HepG2 (cell line): ENCODE results near the gene VTN. TPM values are rescaled to one million over a fixed set of nuclear protein-coding genes. Genes with fewer than 3 reads are reported as not detected.
A peak's percentile ranks its signal among the peaks of the same experiment; 100 is the strongest.

Experiments used
- FIP1L1 ChIP-seq: fragments of 200-400 bp; formaldehyde crosslinking; IDR thresholded peaks from 2 replicates; pipeline ENCODE4 v1.6.1; 2018; ENCODE audit warnings: low read depth, mild to moderate bottlenecking, low read length, moderate library complexity, borderline replicate concordance; ENCODE audit not compliant: insufficient read depth
- GZF1 ChIP-seq: sonication (generic); formaldehyde crosslinking; IDR thresholded peaks from 2 replicates; pipeline ENCODE4 v1.5.1; 2020; ENCODE audit warnings: mild to moderate bottlenecking, missing genetic modification reagents
- KLF16 ChIP-seq, 2 experiments: sonication (generic) in 1 of 2; formaldehyde crosslinking in 1 of 2; IDR thresholded peaks; 2 replicates each; pipeline versions ENCODE4 v1.6.1 to v1.8.0; 2016 to 2023; ENCODE audit warnings: missing genetic modification reagents in 2 of 2, missing compliant biosample characterization in 1 of 2
- KLF9 ChIP-seq: IDR thresholded peaks from 2 replicates; pipeline ENCODE4 v1.6.1; 2016; ENCODE audit warnings: low read depth
- NFIC ChIP-seq: IDR thresholded peaks from 2 replicates; pipeline ENCODE4 v1.6.1; 2012; ENCODE audit warnings: mild to moderate bottlenecking, low read length, inconsistent platforms
- TCF7L2 ChIP-seq: IDR thresholded peaks from 2 replicates; pipeline ENCODE4 v1.6.1; 2011; ENCODE audit warnings: mild to moderate bottlenecking, low read depth, low read length, moderate library complexity
- ZNF138 ChIP-seq: sonication (generic); formaldehyde crosslinking; IDR thresholded peaks from 2 replicates; pipeline ENCODE4 v1.5.0; 2020; ENCODE audit warnings: mild to moderate bottlenecking, low read depth, missing genetic modification reagents
- ZNF282 ChIP-seq: fragments of 450-650 bp; IDR thresholded peaks from 2 replicates; pipeline ENCODE4 v1.6.1; 2018; ENCODE audit not compliant: partially characterized antibody
- ZNF292 ChIP-seq: sonication (generic); formaldehyde crosslinking; IDR thresholded peaks from 2 replicates; pipeline ENCODE4 v1.8.1; 2022; ENCODE audit warnings: mild to moderate bottlenecking, low read depth, missing genetic modification reagents, borderline replicate concordance
- ZNF432 ChIP-seq: sonication (generic); formaldehyde crosslinking; IDR thresholded peaks from 2 replicates; pipeline ENCODE4 v1.5.0; 2020; ENCODE audit warnings: missing genetic modification reagents, mild to moderate bottlenecking, borderline replicate concordance
- ZNF451 ChIP-seq: sonication (generic); formaldehyde crosslinking; IDR thresholded peaks from 2 replicates; pipeline ENCODE4 v1.5.0; 2020; ENCODE audit warnings: mild to moderate bottlenecking, missing genetic modification reagents
- ZNF577 ChIP-seq: sonication (generic); formaldehyde crosslinking; IDR thresholded peaks from 2 replicates; pipeline ENCODE4 v1.4.0; 2020; ENCODE audit warnings: mild to moderate bottlenecking, low read depth, missing genetic modification reagents, borderline replicate concordance
- ZNF619 ChIP-seq: sonication (generic); formaldehyde crosslinking; IDR thresholded peaks from 2 replicates; pipeline ENCODE4 v1.4.0; 2020; ENCODE audit warnings: mild to moderate bottlenecking, missing genetic modification reagents
- ZNF737 ChIP-seq: sonication (generic); formaldehyde crosslinking; IDR thresholded peaks from 2 replicates; pipeline ENCODE4 v1.5.0; 2020; ENCODE audit warnings: missing genetic modification reagents, mild to moderate bottlenecking, borderline replicate concordance
- ZSCAN9 ChIP-seq: IDR thresholded peaks from 2 replicates; pipeline ENCODE4 v1.6.1; 2016; ENCODE audit warnings: borderline replicate concordance
- polyA plus RNA-seq, 8 experiments: library from polyadenylated mRNA; depleted of rRNA in 3 of 8; stranded (reverse) in 7 of 8; unstranded in 1 of 8; fragments of >200 nt; fragmentation: Illumina TruSeq in 4 of 8; extraction: Trizol in 4 of 8; gene quantifications; 2 replicates each; pipeline versions ENCODE4 v1.2.1 to v1.2.3, GENCODE V29; 2011 to 2016; ENCODE audit warnings: low read depth in 4 of 8, missing spikeins in 1 of 8, mixed read lengths in 1 of 8; ENCODE audit not compliant: insufficient read depth in 1 of 8
- total RNA-seq, 5 experiments: library from RNA; depleted of rRNA; stranded (reverse); fragments of >200 nt; fragmentation: Illumina TruSeq; extraction: Trizol; gene quantifications; 2 replicates each; pipeline ENCODE4 v1.2.3, GENCODE V29; 2016; ENCODE audit warnings: low read depth in 1 of 5
- TF ChIP-seq, protein P1 (sequence below): sonication (generic); formaldehyde crosslinking; IDR thresholded peaks from 2 replicates; pipeline ENCODE4 v1.4.0; 2020; ENCODE audit warnings: missing genetic modification reagents, borderline replicate concordance
- TF ChIP-seq, protein P2 (sequence below): sonication (generic); formaldehyde crosslinking; IDR thresholded peaks from 2 replicates; pipeline ENCODE4 v1.4.0; 2020; ENCODE audit warnings: missing genetic modification reagents, borderline replicate concordance
- TF ChIP-seq, protein P3 (sequence below): sonication (generic); formaldehyde crosslinking; IDR thresholded peaks from 2 replicates; pipeline ENCODE4 v1.4.0; 2020; ENCODE audit warnings: missing genetic modification reagents, mild to moderate bottlenecking, borderline replicate concordance

Gene VTN
- total and polyA plus RNA-seq, 2 of the 13 experiments (the other 11 are each of a cell fraction or from before 2014, with no cell fraction given), result 108 to 131 TPM

DNA sequence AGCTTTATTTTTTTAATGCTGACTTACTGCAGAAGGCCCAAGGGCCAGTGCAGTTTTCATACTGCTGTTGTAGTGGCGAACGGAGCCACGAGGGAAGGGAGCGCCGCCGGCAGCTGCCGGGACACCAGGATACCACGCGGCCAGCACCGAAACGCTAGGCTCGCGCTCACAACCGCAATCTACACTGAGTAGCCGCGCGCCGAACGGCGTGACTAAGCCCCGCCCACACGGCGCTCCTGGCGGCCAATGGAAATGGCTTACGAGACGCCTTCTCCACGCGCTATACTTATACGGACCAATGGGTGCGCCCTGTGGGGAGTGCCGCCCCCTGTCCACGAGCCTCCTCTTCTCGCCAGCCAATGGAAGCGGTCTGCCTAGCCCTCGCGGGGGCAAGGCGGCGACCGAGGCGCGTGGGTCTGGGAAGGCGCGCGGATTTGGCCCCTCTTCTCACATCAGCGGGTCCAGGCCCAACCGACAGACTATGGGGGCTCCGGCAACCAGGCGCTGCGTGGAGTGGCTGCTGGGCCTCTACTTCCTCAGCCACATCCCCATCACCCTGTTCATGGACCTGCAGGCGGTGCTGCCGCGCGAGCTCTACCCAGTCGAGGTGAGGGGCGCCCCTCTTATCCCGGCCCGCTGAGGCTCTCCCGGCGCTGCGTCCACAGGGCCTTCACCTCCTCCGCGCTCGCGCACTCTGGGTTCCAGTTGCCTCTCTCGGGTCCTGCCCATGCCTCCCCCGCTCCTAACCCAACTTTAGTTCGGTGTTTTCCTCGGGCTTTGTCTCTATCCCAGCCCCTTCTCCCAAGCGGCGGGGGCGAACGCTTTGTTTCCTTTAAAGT is 51.1 kb downstream of the VTN start, which contains the start of gene TMEM97 (continued):
- TF ChIP-seq, protein P1, sequence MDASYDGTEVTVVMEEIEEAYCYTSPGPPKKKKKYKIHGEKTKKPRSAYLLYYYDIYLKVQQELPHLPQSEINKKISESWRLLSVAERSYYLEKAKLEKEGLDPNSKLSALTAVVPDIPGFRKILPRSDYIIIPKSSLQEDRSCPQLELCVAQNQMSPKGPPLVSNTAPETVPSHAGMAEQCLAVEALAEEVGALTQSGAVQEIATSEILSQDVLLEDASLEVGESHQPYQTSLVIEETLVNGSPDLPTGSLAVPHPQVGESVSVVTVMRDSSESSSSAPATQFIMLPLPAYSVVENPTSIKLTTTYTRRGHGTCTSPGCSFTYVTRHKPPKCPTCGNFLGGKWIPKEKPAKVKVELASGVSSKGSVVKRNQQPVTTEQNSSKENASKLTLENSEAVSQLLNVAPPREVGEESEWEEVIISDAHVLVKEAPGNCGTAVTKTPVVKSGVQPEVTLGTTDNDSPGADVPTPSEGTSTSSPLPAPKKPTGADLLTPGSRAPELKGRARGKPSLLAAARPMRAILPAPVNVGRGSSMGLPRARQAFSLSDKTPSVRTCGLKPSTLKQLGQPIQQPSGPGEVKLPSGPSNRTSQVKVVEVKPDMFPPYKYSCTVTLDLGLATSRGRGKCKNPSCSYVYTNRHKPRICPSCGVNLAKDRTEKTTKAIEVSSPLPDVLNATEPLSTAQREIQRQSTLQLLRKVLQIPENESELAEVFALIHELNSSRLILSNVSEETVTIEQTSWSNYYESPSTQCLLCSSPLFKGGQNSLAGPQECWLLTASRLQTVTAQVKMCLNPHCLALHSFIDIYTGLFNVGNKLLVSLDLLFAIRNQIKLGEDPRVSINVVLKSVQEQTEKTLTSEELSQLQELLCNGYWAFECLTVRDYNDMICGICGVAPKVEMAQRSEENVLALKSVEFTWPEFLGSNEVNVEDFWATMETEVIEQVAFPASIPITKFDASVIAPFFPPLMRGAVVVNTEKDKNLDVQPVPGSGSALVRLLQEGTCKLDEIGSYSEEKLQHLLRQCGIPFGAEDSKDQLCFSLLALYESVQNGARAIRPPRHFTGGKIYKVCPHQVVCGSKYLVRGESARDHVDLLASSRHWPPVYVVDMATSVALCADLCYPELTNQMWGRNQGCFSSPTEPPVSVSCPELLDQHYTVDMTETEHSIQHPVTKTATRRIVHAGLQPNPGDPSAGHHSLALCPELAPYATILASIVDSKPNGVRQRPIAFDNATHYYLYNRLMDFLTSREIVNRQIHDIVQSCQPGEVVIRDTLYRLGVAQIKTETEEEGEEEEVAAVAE (CRISPR knock-in tag), result peak; percentile 61; the same call in 1 of the 2 replicates
- TF ChIP-seq ZNF619 (CRISPR knock-in tag) (no peak), ZNF451 (CRISPR knock-in tag) (0 out of 2 replicates have a peak, but pooled peaks have one; percentile 36), ZNF577 (no peak; the same call in 1 of the 2 replicates), GZF1 (CRISPR knock-in tag) (no peak), ZSCAN9 (CRISPR knock-in tag) (no peak), ZNF292 (CRISPR knock-in tag) (peak; percentile 74; the same call in 1 of the 2 replicates), KLF16 (CRISPR knock-in tag; IDR thresholded peaks at IDR 0.05) (no peak; a peak in 1 of 4 replicates), ZNF737 (peak; percentile 52; the same call in 1 of the 2 replicates), ZNF138 (CRISPR knock-in tag) (0 out of 2 replicates have a peak, but pooled peaks have one; percentile 53), NFIC (no peak), ZNF282 (no peak), FIP1L1 (no peak), TCF7L2 (no peak), ZNF432 (CRISPR knock-in tag) (no peak), KLF9 (CRISPR knock-in tag) (no peak)
- TF ChIP-seq, protein P2, sequence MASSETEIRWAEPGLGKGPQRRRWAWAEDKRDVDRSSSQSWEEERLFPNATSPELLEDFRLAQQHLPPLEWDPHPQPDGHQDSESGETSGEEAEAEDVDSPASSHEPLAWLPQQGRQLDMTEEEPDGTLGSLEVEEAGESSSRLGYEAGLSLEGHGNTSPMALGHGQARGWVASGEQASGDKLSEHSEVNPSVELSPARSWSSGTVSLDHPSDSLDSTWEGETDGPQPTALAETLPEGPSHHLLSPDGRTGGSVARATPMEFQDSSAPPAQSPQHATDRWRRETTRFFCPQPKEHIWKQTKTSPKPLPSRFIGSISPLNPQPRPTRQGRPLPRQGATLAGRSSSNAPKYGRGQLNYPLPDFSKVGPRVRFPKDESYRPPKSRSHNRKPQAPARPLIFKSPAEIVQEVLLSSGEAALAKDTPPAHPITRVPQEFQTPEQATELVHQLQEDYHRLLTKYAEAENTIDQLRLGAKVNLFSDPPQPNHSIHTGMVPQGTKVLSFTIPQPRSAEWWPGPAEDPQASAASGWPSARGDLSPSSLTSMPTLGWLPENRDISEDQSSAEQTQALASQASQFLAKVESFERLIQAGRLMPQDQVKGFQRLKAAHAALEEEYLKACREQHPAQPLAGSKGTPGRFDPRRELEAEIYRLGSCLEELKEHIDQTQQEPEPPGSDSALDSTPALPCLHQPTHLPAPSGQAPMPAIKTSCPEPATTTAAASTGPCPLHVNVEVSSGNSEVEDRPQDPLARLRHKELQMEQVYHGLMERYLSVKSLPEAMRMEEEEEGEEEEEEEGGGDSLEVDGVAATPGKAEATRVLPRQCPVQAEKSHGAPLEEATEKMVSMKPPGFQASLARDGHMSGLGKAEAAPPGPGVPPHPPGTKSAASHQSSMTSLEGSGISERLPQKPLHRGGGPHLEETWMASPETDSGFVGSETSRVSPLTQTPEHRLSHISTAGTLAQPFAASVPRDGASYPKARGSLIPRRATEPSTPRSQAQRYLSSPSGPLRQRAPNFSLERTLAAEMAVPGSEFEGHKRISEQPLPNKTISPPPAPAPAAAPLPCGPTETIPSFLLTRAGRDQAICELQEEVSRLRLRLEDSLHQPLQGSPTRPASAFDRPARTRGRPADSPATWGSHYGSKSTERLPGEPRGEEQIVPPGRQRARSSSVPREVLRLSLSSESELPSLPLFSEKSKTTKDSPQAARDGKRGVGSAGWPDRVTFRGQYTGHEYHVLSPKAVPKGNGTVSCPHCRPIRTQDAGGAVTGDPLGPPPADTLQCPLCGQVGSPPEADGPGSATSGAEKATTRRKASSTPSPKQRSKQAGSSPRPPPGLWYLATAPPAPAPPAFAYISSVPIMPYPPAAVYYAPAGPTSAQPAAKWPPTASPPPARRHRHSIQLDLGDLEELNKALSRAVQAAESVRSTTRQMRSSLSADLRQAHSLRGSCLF (CRISPR knock-in tag), result no peak; the same call in 1 of the 2 replicates
- TF ChIP-seq, protein P3, sequence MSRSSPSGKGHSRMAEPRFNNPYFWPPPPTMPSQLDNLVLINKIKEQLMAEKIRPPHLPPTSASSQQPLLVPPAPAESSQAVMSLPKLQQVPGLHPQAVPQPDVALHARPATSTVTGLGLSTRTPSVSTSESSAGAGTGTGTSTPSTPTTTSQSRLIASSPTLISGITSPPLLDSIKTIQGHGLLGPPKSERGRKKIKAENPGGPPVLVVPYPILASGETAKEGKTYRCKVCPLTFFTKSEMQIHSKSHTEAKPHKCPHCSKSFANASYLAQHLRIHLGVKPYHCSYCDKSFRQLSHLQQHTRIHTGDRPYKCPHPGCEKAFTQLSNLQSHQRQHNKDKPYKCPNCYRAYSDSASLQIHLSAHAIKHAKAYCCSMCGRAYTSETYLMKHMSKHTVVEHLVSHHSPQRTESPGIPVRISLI (CRISPR knock-in tag), result peak; percentile 30; the same call in 1 of the 2 replicates
